Measurements from ENCODE around the gene IL31.
"Not testable (repeated sequence)": the region's sequence is repeated elsewhere in the genome, so short reads cannot be mapped to it uniquely, and the experiment has no call there.

IL31 gene

DNA sequence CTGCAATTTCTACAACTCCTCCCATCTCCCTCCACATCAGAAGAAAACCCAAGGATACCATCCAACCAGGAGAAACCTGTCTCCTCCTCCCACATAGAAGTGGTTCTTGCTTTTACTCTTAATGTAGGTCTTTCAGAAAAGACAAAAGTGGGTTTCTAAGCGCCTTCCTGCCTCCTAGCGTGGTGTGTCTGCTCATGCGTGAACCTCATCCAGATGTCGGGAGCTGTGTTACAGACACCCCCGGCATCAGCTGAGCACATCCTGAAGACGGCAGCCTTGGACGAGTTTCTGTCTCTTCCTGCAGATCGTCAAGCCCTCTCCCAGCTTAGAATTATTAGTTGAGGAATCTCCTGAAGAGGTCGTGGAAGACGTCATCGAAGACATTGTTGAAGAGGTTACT, 18.4 kb upstream of the IL31 start:
- DNase-seq (ENCODE audit: low read depth) = no peak

DNA sequence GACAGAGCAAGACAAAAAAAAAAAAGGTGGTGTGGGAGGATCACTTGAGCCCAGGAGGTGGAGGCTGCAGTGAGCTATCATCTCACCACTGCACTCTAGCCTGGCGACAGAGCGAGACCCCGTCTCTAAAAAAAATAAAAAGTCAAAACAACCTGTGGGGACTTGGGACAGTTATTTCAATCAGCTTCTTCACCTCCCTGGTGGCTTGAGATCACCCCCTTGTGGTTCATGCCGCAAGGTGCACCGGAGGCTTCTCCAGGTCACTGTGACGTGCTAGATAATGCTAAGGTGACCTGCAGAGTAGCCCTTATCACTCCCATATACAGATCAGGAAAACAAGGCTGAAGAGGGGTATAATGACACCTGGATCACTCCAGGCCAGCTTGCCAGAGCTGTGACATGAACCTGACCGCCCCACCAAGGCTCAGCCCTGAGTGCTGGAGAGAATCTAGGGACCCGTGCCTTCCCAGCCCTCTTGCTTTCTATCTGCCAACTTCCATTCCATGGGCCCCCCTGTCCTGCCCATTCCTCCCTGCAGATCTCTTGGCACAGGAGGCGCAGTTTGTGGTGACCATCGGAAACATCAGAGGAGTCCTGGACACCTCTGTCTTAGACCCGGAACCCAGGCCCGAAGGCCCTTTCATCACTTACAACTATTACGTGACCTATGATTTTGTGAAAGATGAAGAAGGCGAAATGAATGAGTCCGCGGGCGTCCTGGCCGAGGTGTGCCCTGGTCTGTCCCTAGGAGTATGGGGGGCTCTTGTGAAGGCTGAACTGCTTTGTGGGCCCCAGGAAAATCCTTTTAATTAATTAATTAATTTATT, 17.0 kb upstream of the IL31 start:
- DNase-seq (ENCODE audit: low read depth) = peak; percentile 40

DNA sequence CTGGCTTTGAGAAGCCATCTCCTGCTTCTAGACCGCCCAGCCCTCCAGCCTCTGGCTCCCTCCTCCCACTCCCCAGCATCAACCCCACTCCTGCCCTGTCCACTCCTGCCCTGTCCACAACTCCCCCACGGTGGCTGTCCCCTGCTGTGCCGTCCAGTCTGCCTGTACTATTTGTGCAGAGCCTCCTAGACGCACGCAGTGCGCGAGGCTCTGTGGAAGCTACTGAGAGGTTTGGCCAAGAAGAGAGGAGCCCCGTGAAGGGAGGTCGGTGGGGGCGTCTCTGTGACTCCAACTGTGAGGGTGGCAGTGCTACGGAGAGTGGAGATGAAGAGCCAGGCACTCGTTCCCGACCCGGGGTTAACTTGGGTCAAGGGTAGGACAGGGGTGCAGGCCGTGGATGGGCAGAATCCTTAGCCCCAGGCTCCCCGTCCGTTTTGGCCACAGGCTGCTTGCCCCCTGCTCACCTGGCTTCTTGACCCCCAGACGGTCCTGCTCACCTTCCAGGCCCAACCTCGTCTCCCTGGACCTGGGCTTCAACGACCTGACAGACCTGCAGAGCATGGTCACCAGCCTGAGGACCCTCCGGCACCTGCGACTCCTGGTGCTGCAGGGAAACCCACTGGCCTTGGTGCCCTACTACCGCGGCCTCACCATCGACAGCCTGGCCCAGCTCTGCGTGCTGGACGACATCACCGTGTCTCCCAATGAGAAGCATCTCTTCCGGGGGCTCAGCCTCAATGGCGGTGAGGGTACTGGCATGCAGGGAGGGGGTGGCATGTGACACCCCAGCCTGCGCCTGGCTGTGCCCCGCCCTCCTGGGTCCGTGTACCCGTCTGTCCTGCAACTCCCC, 15.8 kb upstream of the IL31 start:
- no peak for DNase-seq (ENCODE audit: low read depth)

DNA sequence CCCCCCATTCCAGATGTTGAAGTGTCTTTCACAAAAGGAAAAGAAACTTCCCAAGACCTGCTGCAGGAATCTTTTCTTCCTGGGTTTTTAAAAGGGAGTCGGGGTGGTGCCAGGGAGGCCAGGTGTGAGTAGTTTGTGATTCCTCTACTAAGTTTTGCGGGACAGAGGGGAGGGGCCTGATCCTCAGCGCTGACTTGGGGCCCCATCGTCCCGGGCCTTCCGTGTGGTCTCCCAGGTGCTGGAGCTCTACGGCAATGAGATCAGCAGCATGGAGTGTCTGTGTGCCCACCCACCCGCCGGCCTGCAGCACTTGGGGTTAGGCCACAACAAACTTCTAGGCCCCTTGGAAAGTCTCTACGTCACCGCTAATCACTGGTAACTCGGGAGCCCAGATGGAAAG, 13.4 kb upstream of the IL31 start:
- DNase-seq (ENCODE audit: low read depth) = no peak

DNA sequence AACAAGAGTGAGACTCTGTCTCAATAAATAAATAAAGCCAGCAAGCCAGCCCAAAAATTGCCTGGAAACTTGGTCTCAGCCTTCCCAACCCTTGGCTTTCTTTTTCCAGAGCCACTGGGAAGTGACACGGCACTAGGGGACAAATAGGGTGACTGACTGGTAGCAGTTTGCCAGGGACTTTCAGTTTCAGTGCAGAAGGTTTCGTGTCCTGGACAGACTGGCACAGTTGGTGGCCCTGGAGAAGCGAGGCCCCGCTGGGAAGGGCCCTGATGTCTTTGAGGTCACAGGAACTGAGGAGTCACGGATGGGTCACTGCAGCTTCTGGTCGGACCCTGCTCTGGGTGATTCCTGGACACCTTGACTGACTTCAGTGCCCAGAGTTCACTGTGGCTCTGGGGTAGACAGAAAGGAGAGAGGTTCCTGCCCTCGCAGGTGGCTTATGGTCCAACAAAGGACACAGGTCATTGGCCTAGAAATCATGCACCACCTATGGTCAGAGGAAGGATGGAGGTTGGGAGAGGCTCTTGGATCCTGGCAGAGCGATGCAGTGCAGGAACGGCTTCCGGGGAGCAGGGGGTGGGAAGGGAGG, 11.6 kb upstream of the IL31 start:
- no peak for DNase-seq (ENCODE audit: low read depth)

DNA sequence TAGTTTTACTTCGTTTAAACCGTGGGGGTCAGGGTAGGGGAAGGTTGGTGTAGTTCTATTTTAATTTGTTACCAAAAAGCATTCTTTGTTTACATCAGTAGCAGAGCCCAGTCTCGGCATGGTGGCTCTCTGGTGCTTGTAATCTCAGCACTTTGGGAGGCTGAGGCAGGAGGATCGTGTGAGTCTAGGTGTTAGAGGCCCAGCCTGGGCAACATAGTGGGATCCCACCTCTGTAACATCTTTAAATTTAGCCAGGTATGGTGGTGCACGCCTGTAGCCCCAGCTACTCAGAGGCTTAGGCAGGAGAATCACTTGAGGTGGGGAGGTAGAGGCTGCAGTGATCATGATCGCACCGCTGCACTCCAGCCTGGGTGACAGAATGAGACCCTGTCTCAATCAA, 11.1 kb upstream of the IL31 start:
- DNase-seq (ENCODE audit: low read depth) = no peak

DNA sequence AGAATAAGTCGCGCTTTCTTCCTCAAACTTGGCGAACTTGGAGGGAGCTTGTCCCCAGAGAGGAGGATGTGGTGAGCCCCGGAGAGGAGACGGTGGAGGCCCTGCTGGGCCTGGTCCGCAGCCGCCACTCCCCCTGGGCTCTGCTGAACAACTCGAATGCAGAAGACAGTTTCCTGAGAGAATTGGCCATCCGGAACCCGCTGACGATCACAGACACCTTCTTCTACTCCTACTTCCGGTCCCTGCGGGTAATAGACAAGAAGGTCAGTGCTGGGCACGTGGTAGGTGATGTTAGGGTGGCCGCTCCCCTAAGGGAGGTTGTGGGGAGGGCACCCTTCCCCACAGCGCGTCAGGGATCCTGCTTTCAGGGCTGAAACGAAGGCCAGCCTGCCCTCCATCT, 10.5 kb upstream of the IL31 start:
- no peak for DNase-seq (ENCODE audit: low read depth)

DNA sequence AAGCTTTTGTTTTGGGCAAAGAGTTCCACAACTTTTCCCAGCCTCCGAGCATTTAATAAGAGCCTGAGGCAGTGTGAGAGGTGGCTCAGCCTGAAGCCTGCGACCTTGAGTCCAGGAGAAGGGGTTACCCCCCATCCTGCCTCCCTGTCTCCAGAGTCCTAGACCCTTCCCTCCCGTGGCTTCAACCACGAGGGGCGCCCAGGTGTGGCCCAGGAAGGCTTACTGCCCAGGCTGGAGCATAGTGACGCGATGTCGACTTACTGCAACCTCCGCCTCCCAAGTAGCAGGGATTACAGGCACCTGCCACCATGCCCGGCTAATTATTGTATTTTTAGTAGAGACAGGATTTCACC, 9.5 kb upstream of the IL31 start:
- no peak for DNase-seq (ENCODE audit: low read depth)

DNA sequence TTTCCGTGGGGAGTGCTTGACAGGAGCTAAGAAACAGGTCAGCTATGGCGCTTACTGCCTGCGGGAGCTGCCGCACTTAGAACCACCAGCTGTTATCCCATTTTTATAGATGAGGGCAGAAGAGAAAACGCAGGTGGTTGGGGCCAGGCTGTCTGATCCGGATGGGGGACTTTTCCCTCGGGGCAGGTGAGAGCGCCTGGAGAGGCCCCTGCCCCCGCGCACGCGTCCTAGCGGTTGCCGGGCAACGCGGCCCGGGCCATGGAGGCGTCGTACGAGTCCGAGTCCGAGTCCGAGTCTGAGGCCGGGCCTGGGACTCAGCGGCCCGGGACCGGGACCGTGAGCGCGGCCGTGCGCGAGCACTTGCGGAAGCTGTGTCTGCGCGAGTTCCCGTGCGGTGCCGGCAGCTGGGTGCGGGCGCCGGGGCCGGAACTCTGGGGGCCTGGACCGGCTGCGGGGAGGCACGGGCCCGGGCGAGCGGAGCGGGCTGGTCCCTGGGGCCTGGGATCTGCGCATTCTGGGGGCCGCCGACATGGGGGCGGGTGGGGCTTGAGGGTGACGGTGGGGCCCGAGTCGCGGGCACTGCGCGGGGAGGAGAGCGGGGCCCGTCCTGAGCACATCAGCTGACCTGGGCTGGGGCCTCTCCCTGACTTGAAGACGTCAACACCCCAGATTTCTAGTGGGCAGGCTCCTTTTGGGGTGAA, 9.0 kb upstream of the IL31 start, which contains the start of gene LRRC43:
Gene LRRC43, plus strand, starts transcription at position 237 of the 701 bp plus-strand sequence. Its CDS starts 22 bp downstream, at position 259.
- DNase-seq (ENCODE audit: low read depth) = no peak

DNA sequence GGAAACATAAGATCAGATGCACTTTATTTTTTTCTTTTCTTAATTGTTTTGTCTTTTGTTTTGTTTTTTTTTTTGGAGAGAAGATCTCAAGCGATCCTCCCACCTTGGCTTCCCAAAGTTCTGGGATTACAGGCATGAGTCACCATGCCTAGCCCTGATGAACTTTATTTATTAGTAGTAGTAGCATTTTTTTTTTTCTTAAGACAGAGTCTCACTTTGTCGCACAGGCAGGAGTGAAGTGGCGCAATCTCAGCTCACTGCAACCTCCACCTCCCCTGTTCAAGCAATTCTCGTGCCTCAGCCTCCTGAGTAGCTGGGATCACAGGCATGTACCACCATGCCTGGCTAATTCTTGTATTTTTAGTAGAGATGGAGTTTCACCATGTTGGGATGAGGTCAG, 2.5 kb upstream of the IL31 start:
- not testable (repeated sequence) for DNase-seq (ENCODE audit: low read depth)

DNA sequence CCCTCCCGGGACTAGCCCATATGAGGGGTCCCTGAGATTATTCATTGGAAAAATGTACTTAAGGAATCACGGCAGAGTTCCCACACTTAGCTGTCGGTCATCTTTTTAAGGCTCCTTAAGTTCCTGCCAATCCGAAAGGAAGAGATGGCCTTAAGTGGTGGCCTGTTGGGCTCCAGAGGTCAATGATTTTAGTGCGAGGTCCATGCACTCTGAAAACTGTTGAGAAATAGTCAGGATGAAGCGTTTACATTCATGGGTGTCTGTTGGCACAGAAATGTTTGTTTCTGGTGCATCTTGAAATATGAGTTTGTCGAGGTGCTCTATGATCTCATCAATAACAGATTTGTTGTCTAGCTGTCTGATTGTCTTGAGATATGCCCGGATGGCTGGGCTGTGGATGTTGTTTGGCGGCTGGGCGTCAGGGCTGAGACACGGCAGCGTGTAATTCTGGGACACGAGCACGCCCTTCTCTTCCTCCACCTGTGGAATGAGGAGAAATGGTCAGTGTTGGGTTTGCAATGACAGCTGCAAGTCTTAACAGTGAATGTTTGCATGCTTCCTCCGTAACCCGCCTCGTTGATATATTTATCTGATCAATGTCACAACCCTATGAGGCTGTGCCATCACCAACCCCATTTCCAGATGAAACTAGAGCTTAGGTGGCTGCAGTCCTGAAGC, 1.6 kb downstream of the IL31 start:
- no peak for DNase-seq (ENCODE audit: low read depth)

DNA sequence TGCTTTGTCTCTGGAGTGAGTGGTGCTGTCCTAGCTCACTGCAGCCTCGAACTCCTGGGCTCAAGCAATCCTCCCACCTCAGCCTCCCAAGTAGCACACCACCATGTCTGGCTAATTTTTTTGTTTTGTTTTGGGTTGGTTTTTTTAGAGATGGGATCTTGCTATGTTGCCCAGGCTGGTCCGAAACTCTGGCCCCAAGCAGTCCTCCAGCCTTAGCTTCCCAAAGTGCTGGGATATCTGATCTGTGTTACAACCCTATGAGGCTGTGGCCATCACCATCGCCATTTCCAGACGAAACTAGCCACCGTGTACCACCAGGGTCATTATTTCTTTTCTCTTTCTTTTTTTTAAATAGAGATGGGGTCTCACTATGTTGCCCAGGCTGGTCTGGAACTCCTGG, 2.6 kb downstream of the IL31 start:
- DNase-seq (ENCODE audit: low read depth) = no peak

DNA sequence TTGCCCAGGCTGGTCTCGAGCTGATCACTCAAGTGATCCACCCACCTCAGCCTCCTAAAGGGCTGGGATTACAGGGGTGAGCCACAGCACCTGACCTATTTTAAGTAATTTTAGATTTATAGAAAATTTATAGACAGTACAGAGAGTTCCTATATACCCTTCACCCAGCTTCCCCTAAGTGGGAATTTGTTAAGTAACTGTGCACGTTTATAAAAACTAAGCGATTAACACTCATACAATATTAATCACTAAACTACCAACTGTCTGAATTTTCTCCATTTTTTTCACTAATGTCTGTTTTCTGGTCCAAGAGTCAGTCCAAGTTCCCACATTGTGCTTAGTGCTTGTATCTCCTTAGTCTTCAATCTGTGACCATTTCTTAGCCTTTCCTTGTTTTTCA, 5.5 kb downstream of the IL31 start:
- DNase-seq (ENCODE audit: low read depth) = no peak

DNA sequence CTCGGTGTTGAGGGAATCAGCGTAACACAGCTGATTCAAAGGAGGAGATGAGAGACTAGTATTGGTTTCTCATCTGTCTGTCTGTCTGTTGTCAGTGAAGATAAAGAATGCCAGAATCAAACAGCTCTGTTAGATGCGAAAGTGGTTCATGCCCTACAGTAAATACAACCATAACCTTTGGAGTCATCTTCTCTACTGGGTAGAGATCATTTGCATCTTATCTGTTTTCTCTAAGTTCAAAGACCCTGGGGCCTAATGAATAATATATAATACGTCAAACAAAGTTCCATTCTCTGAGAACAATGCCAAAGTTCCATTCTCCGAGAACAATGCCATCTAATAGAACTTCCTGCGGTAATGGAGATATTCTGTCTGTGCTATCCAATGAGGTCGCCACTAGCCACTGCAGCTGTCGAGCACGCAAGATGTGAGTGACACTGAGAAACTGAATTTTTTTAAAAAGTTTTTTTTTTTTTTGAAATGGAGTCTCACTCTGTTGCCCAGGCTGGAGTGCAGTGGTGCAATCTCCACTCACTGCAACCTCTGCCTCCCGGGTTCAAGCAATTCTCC, 6.6 kb downstream of the IL31 start:
- DNase-seq (ENCODE audit: low read depth) = no peak

DNA sequence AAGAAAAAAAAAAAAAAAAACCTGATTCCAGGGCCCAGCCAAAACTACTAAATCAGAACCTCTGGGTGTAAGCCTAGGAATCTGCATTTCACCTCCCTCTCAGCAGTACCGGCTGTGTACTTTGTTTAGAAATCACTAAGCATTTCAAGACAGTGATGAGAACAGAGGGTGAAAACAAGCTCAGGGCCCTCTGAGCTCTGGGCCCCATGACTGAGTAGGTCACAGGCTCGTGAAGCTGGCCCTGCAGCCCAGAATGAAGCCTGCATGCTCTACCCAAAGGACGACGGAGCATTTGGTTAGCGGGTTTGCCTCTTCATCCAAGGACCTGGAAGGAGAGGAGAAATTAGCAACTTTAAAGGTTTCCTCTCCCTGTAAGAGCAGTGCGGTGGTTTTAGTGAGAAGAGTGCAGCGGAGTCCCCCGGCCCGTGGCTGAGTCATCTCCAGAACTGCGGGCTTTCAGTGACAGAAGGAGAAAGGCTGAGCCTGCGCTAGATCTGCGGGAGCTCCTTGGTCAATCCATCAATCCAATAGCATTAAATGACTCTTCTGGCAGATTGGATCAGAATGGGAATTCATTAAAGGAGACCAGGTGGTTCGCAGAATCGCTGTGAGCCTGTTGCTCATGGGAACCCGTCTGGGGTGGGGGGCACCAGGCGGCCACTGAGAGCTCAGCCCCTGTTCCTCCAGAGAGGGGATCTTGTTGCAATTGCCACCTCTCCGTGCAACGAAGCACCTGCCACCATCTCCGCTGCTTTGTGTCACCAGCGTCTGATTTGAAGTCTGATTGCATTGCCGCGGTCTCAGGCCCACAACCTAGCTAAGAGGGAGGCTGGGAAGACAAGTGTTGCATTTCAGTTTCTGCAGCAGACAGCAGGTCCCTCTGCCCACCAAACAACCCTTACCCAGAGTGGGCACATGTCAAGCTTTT, 7.3 kb downstream of the IL31 start:
- no peak for DNase-seq (ENCODE audit: low read depth)

DNA sequence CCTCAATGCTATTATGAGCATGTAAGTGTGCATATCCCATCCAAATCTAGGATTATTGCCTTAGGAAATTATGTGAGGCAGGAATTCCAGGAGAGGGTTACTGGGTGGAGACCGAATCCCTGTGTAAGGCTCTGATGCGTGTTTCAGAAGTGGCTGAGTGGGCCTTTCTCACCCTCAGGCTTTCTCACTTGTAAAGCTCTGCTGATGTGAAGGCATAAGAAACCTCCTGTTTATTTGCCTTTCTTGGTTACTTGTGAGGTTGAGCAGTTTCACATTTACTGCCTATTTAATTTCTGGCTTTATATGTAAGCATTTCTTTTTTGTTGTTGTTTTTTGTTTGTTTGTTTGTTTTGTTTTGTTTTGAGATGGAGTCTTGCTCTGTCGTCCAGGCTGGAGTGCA, 11.0 kb downstream of the IL31 start:
- DNase-seq (ENCODE audit: low read depth) = no peak

DNA sequence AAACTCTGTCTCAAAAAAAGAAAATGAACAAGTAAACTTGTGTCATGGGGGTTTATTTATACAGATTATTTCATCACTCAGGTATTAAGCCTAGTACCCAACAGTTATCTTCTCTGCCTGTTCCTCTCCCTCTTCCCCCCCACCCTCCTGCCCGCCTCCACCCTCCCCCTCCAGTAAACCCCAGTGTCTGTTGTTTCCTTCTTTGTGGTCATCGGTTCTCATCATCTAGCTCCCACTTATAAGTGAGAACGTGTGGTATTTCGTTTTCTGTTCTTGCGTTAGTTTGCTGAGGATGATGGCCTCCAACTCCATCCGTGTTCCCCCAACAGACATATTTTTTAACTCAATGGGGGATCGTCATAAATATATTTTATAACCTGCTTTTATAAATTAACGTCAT, 12.3 kb downstream of the IL31 start:
- no peak for DNase-seq (ENCODE audit: low read depth)

DNA sequence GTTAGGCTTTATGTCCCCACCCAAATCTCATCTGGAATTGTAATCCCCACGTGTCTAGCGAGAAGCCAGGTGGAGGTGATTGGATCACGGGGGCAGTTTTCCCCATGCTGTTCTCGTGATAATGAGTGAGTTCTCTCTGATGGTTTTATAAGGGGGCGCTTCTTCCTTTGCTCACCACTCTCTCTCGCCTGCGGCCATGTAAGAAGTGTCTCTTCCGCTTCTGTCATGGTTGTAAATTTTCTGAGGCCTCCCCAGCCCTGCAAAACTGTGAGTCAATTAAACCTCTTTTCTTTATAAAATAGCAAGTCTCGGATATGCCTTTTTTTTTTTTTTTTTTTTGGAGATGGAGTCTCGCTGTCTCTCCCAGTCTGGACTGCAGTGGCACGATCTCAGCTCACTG, 13.3 kb downstream of the IL31 start:
- no peak for DNase-seq (ENCODE audit: low read depth)

DNA sequence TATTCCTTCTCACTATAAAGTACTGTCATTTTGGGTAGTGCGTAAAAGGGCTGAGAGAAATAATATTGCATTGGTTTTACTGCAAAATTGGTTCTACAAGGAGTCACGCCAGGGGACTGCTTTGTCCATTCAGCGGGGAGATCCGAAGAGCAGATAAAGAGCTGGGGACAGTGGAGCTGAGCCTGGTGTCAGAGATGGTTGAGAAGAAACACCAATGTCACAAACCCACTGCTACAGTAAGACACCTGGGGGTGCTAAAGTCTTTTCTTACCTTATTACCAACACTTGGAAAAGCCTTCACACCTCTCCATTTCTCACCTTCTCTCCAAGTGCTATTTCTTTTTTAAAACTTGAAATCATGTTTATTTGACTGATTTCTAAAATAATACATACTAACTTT, 14.1 kb downstream of the IL31 start:
- no peak for DNase-seq (ENCODE audit: low read depth)

DNA sequence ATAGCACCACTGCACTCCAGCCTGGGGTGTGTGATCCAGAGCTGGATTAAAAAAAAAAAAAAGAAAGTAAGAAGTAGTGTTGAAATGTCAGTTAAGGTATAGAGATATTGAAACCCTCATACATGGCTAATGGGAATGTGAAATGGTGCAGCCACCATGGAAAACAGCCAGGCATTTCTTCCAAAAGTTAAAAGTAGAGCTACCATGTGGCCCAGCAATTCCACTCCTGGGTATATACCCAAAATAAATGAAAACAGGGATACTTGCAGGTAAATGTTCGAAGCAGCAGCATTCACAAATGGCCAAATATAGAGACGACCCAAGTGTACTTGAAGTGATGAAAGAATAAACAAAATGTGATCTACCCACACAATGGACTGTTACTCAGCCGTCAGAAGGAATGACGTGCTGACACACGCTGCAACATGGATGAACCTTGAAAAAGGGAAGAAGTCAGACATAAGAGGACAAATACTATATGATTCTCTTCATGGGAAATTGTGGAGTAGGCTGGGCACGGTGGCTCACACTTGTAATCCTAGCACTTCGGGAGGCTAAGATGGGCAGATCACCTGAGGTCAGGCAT, 15.2 kb downstream of the IL31 start:
- no peak for DNase-seq (ENCODE audit: low read depth)

Measured in T follicular helper cell (primary cell).